ENCODE data around the gene ZNF628.
A peak's percentile ranks its signal among the peaks of the same experiment; 100 is the strongest.
"Not testable (repeated sequence)": the region's sequence is repeated elsewhere in the genome, so short reads cannot be mapped to it uniquely, and the experiment has no call there.

The ZNF628 gene

DNA sequence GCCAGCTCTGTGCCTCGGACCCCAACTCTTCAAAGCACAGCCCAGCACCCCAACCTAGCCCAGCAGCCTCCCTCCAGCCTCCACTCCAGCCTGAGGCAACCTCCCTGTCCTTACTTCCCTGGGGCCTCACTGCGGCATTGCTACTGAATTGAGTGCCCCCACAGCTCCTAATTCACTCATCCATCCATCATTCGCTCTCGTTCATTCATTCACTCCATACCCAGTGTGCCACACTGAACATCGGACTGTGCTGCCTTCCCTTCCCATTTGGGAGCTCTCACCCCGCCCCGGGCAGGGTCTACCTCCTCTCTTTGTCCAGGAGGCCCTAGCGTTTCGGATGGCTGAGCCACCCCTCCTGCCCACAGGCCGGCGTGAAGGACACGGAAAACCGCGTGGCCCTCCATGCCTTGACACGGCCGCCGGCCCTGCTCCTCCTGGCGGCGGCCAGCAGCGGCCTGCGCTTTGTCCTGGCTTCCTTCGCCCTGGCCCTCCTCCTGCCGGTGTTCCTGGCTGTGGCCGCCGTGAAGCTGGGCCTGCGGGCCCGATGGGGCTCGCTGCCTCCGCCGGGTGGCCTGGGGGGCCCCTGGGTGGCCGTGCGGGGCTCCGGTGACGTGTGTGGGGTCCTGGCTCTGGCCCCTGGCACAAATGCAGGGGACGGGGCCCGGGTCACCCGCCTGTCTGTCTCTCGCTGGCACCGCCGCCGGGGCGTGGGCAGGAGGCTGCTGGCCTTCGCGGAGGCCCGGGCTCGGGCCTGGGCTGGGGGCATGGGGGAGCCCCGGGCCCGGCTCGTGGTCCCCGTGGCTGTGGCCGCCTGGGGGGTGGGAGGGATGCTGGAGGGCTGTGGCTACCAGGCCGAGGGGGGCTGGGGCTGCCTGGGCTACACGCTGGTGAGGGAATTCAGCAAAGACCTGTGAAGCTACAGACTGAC, 9.9 kb downstream of the ZNF628 start:
- DNase-seq: no peak

DNA sequence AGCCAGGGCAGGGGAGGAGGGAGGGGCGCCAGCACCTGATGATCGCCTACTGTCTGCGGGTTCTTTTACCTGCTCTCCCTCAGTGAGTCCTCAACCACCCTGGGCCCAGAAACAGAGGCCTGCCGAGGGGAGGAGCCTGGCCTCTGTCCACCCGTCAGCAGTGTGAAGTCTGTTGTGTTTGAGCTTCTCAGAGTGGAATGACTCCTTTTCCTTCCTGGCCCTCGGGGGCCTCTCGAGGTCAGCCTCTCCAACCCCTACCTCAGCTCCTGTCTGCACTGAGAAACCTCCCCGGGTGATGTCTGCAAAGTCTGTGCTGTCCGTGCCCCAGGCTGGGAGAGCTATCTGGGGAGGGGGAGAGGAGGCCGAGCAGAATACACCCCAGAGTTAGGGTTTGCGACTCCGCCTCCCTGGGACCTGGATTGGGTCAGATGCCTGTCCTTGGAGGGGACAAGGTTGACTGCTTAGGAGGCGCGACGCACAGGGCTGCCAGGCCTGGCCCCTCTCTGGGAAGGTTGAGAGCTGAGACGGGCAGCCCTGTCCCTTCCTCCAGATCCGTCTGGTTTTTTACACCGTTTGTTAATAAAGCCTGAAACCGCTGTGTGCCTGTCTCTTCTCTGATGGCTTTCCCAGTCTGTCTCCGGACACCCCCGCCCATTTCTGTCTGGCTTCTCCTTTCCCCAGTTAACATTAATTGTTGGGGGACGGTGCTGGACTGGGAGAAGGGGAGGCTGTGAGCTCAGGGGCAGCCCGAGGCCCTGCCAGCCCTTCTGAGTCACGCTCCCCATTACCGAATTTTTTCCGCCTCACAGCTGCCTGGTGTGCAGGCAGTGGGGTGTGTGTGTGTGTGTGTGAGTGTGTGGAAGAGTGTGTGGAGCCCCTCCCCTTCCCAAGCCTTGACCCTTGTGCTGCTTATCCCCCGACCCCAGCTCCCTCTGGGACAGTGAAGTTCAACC, 10.8 kb downstream of the ZNF628 start:
- no peak for DNase-seq

DNA sequence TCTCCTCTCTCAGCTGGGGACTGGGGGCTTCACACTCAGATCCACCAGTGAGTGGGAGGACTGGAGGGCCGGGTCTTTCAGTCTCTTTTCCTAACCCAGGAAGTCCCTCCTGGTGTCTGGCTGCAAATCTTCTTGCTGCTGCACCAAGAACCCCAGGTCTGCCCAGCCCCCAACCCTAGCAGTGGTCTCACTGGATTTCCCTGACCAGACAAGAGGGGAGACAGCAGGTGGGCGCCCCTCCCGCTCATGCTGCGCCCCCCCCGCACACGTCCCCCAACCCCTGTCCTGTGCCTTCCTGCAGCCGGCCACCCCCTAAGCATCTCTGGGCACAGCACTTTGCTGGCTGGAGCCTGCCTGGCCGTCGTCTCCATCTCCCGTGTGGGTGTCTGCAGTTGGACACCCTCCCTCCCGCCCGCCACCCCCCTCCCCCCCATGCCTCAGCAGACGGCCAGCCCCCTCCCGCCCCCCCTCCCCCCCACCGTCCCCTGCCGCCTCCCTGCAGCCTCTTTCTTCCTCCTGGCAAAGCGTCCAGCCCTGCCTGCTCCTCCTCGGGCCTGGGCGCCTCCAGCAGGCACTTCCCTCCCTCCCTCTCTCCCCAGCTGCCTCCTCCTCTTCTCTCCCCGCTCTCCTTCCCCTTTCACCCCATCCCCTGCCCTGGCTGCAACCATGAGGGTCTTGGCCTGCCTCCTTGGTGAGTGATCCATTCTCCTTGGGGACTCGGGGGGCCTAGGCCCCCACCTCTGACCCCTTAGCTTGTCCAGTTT, 11.7 kb downstream of the ZNF628 start, which contains the start of gene SSC5D:
Gene SSC5D (plus strand): TSS at position 513 of the 764 bp plus-strand sequence. CDS start 154 bp downstream, at position 667.
- DNase-seq: no peak

DNA sequence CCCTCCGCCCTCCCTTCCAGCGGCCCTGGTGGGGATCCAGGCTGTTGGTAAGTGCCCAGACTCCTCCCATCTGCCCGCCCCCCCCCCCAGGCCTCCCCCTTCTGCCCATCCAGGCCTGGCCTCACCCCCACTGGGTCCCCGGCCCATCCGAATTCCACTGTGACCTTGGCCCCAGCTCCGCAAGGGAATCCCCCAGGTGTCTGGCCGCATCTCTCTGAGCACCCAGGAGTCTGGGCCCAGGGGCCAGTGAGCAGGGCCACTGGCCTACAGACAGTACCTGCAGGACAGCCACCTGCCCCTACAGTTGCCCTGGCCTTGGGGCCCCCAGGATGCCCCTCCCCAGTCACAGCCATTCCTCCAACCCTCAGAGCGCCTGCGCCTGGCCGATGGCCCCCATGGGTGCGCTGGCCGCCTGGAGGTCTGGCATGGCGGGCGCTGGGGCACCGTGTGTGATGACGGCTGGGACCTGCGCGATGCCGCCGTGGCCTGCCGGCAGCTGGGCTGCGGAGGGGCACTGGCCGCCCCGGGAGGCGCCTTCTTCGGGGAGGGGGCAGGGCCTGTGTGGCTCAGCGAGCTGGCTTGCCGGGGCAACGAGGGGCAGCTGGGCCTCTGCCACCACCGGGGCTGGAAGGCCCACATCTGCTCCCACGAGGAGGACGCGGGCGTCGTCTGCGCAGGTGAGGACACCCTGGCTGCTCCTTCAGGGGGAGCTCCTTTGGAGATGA, 12.7 kb downstream of the ZNF628 start:
- DNase-seq: no peak

DNA sequence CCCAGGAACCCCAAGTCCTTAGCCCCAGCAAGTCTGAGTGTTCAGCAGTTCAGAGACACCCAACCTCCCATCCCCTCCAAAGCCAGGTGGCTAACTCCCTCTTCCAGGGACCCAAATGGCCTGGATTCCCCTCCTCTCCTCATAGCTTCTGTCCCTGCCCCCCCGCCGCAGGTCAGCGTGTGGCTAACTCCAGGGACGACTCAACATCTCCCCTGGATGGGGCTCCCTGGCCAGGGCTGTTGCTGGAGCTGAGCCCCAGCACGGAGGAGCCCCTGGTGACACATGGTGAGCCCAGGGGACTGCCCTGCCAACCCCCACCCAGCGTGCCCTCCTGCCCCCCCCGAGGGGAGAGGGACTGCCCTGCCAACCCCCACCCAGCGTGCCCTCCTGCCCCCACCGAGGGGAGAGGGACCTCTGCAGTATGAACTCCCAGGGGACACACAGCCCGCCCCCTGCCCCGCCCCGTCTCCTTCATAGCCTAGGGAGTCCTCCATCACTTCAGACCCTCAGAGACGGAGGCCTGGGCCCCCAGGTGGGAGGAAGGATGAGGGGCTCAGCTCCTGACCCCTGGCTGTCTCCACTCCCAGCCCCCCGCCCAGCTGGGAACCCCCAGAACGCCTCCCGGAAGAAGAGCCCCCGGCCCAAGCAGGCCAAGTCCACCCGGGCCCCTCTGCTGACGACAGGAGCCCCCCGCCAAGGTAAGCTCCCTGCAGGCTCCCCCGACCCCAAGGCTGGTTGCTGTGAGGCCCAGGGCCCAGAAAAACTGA, 13.5 kb downstream of the ZNF628 start:
- no peak for DNase-seq

DNA sequence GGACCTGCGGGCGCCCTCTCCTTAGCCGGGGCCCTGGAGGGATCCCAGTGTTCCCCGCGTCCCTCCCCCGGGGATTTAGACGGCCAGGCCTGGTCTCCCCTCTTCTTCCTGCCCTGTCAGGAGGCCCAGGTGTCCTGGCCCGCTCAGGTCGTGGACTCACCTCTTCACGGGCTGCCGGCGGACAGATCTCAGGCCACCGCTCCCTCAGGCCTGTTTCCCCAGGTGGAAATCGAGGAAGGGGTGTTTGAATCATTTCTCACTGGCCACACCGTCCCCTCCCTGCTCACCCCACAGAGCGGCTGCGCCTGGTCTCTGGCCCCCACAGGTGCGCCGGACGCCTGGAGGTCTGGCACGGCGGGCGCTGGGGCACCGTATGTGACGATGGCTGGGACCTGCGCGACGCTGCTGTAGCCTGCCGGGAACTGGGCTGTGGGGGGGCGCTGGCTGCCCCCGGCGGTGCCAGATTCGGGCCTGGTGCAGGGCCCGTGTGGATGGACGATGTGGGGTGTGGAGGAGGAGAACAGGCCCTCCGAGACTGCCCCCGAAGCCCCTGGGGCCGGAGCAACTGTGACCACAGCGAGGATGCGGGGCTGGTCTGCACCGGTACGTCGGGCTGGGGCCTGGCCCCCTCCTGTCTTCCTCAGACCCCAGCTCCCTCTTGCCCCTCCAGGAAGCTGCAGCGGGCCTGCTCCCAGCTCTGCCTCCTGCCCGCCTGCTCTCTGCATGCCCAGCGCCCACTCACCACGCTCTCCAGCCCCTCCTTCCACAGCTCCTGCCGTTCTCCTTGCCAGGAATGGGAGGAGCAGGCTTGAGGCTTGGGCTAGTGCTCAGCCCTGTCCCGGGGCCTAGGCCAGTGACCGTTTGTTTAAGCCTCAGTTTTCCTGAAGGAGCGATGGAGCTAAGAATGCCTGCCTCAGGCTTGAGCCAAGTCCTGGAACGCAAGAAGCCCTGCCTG, 14.3 kb downstream of the ZNF628 start:
- no peak for DNase-seq

DNA sequence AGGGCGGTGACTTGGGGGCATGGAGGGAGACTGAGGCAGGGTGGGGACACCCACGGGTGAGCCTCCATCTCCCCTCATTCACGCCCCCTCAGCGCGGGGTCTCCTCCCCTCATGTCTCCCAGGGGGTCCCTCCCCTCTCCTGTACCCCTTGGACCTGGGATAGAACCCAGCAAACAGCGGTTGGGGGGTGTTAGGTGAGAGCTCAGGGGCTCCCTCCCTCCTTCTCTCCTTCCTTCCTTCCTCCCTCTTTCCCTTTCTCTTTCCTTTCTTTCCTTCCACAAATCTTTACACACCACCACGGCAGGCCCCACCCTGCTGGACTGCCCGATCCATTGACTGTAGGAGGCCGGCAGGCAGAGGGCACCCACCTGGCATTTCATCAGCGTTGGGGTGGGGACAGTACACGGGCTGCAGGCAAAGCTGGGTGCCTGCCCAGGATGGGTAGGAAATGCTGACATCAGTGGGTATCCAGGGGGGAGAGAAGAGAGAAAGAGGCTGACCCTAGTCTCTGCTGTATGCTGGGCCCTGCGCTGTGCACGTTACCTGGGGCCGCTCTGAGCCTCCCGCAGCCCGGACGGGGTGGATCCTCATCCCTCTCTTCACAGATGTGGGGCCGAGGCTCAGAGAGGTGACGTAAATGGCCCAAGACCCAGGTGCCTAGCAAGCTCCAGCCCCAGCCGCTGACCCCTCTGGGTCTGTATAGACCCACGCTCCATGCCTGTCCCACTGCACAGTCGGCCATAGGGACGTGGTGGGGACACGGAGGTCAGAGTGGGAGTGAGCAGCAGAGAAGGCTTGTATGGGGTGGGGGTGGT, 15.3 kb downstream of the ZNF628 start:
- no peak for DNase-seq

DNA sequence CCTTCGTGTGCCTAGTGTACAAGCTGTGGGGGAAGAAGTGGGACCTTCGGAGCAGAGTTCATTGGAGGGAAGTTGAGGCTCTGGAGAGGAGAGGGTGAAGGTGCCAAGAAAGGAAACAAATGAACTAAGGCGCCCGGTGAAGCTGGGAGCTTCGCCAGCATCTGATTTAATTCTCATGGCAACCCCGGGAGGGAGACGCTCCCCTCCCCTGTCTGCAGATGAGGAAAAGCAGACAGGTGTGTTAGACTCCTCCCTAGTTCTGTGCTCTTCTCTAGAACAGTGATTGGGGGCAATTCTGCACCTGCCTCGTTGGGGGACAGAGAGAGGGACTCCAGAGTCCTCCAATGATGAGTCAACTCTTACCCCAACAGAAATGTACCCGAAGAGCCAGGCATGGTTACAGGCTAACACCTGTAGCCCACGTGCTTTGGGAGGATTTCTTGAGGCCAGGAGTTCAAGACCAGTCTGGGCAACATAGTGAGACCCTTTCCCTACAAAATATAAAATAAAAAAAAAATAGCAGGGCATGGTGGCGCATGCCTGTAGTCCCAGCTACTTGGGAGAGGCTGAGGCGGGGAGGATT, 16.0 kb downstream of the ZNF628 start:
- DNase-seq: peak; percentile 53

DNA sequence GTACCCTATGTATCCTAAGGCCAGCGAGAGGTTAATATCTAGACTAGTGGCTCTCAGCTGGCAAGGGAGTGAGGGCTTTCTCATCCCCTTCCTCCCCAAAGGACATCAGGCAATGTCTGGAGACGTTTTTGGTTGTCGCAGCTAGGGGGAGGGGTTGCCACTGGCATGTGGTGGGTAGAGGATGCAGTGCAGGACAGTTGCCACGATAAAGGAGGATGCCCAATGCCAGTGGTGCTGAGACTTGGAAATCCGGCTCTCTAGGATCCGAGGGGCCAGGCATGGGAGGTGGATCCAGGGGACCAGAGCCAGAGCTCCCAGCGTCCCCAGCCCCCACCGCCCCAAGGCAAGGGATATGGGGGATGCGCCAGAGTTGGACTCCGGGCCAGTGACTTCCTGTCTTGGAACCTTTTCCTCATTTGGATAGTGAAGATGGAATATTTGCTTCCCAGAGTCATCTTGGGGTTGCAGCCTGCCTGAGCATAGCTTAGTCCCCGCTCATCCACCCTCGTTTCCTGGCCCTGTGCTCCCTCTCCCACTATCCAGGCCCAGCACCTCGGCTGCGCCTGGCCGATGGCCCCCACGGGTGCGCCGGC, 16.7 kb downstream of the ZNF628 start:
- DNase-seq: no peak

DNA sequence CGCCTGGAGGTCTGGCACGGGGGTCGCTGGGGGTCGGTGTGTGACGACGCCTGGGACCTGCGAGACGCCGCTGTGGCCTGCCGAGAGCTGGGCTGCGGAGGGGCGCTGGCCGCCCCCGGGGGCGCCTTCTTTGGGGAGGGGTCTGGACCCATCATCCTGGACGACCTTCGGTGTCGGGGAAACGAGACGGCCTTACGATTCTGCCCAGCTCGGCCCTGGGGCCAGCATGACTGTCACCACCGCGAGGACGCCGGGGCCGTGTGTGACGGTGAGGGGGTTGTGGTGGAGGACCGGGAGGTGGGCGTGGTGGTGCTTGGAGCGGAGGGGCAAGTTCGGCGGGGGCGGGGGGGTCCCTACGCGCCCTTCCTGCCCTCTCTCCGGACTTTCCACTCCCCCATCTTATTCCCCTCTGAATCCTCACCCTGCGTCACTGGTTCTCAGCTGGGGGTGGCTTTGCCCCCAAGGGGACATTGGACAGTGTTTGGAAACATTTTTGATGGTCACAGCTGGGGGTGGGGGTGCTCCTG, 17.3 kb downstream of the ZNF628 start:
- DNase-seq: no peak

DNA sequence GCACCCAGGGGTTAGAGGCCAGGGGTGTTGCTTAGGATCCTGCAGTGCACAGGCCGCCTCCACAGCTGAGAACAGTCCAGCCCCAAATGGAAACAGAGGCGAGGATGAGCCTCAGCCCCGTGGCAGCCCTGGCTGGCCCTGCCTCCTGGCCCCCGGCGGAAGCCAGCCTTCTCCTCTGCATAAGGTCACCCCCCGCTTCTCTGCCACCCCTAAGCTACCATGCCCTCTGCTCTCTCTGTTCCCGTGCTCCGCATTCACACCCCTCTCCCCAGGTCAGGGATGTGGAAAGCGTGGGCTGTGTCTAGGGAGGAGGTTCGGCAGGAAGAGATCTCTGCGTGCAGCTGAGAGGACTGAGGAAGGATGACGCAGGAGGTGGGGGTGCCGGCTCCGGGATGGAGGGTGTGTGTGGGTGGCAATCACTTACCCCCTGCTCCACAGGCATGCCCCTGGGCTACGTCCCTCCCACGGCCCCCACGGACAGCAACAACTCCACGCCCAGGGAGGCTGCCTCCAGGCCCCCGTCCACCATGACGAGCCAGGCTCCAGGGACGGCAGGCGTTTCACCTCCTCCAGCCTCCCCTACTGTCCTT, 17.9 kb downstream of the ZNF628 start:
- DNase-seq: no peak

DNA sequence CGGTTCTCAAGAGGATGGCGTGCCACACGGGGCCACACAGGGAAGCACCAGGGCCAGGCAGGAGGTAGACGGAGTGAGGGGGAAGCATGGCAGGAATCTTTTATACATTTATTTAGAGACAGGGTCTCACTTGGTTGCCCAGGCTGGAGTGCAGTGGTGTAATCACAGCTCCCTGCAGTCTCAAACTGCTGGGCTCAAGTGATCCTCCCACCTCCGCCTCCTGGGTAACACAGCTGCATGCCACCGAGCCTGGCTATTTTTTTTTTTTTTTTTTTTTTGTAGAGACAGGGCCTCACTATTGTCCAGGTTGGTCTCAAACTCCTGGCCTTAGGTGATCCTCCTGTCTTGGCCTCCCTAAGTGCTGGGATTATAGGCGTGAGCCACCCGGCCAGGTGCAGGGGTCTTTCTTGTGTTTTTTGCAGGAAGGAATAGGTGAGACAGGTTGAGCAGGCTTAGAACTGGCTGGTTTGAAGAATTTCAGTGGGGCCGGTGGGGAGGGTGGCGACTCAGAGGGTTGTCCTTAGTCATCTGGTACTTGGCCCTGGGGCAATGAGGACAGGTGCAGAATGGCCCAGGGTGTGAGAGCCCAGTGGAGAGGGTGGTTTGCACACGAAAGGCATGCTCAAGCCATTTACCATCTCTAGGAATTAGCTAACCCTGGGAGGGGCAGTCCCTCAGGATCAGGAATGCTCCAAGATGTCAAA, 19.4 kb downstream of the ZNF628 start:
- no peak for DNase-seq

DNA sequence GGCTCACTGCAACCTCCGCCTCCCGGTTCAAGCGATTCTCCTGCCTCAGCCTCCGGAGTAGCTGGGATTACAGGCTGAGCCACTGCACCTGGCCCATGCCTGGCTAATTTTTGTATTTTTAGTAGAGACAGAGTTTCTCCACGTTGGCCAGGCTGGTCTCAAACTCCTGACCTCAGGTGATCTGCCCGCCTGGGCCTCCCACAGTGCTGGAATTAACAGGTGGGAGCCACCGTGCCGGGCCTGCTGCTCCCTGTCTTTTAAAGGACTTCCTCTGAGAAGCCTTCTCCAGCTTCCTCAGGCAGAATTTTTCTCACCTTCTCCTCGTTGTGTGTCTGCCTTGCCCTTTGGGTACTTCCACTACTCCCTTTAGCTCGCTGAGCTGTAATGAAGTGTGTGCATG, 20.4 kb downstream of the ZNF628 start:
- not testable (repeated sequence) for DNase-seq

DNA sequence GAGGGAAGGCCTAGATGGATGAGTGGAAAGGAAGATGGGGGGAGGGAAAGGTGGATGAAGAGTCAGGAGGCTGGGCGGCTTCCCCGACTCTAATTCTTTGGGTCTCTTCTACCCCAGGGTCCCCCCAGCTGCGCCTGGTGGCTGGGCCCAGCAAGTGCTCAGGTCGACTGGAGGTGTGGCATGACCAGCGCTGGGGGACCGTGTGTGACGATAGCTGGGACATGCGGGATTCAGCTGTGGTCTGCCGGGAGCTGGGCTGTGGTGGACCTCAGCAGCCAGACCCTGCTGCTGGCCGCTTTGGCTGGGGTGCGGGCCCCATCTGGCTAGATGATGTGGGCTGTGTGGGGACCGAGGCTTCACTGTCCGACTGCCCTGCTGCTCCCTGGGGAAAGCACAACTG, 21.3 kb downstream of the ZNF628 start:
- no peak for DNase-seq

DNA sequence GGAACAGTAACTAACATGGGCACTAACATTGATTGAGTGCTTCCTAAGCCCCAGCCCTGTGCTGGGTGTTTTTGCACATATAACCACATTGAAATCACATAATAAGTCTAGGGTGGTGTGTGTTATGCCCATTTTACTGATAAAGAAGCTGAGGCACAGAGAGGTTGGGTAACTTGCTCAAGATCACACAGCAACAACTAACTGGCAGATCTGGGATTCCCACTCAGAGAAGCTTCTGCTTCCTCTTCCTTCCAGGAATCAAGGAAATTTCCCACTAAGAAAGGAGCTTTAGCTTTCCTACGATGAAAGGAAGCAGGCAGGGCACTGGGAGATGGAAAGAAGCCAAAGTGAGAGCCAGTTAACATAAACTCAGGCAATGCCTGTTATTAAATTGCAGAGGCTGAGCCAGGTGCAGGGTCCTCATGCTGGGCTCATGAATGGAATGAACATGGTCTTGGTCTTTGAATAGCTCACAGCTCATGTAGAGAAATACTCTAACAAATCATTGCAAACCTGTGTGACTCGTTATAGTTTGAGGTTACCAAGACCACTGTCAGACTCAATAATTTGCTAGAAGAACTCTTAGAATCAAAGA, 21.9 kb downstream of the ZNF628 start:
- DNase-seq: no peak

DNA sequence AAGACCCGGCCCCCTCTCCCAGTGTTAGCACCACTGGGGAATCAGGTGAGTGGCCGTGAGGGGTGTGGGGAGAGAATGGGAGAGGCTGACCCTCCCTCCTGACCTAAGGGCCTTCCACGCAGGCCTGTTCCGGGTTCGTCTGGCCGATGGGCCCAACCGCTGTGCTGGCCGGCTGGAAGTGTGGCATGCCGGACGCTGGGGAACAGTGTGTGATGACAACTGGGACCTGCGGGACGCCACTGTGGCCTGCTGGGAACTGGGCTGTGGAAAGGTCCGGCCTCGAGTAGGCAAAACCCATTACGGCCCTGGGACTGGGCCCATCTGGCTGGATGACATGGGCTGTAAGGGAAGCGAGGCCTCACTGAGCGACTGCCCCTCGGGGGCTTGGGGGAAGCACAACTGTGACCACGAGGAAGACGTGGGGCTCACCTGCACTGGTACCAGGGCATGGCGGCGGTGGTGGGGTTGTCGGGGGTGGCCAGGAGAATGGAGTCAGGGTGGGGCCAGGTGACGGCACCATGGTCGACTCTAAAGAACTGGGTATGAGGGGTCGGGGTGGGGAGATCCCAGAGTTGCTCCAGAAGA, 24.0 kb downstream of the ZNF628 start:
- DNase-seq: no peak
